Activated naive CD8-positive, alpha-beta T cell (primary cell): Measurements from ENCODE around the gene PXDN.

Experiments used
- H3K27ac Mint-ChIP-seq: one replicate; pipeline ENCODE4 v1.8.0; 2021; ENCODE audit warnings: mixed read lengths
- H3K27me3 Mint-ChIP-seq: one replicate; pipeline ENCODE4 v1.8.0; 2021; ENCODE audit warnings: mixed read lengths
- H3K36me3 Mint-ChIP-seq: one replicate; pipeline ENCODE4 v1.8.0; 2021; ENCODE audit warnings: mixed read lengths
- H3K4me1 Mint-ChIP-seq: one replicate; pipeline ENCODE4 v1.8.0; 2021; ENCODE audit warnings: low read depth, mixed read lengths
- H3K4me3 Mint-ChIP-seq: one replicate; pipeline ENCODE4 v1.8.0; 2021; ENCODE audit warnings: mild to moderate bottlenecking, mixed read lengths
- H3K9me3 Mint-ChIP-seq: one replicate; pipeline ENCODE4 v1.8.0; 2021; ENCODE audit warnings: low read depth, mixed read lengths

The PXDN gene

DNA sequence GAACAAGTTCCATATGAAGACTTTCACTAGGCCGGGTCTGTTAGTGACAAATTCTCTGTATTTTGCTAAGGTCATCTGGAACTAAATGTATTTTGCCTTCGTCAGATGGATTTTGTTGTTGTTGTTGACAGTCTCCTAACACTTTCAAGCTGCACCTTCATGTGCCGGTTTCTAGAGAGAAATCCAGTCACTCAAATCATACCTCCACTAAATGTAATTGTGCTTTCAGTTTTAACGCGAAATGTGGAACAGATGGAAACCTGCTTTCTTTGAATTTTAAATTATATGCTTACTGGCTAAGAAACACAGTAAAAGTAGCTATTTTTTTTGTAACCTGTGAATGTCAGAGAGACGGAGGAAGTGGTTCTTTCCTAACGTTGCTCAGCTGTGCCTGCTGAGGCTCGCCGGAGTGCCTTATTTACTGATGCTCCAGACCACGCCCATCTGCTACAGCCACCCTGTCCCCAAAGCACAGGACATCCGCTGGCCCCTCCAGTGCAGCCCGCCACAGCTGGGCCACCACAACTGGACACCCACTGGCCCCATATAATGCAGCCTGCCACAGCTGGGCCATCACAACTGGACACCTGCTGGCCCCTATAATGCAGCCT is 134.7 kb downstream of the PXDN start:
- Mint-ChIP-seq H3K36me3 (peaks cover 2% of the 10 kb centered on the region), H3K4me3 (no peak overlapping the region), H3K4me1 (peaks cover 1% of the 10 kb centered on the region), H3K9me3 (no peaks in the 10 kb centered on the region), H3K27ac (no peak overlapping the region), H3K27me3 (peaks cover 7% of the 10 kb centered on the region)

- Mint-ChIP-seq H3K9me3 (no peaks in the 10 kb centered on the region), H3K4me1 (peaks cover 1% of the 10 kb centered on the region), H3K36me3 (no peaks in the 10 kb centered on the region), H3K27ac (no peak overlapping the region), H3K27me3 (peaks cover 5% of the 10 kb centered on the region), H3K4me3 (no peak overlapping the region)
These were observed 135.3 kb downstream of the PXDN start for GRCh38 chr2:1609040-1609439.

DNA sequence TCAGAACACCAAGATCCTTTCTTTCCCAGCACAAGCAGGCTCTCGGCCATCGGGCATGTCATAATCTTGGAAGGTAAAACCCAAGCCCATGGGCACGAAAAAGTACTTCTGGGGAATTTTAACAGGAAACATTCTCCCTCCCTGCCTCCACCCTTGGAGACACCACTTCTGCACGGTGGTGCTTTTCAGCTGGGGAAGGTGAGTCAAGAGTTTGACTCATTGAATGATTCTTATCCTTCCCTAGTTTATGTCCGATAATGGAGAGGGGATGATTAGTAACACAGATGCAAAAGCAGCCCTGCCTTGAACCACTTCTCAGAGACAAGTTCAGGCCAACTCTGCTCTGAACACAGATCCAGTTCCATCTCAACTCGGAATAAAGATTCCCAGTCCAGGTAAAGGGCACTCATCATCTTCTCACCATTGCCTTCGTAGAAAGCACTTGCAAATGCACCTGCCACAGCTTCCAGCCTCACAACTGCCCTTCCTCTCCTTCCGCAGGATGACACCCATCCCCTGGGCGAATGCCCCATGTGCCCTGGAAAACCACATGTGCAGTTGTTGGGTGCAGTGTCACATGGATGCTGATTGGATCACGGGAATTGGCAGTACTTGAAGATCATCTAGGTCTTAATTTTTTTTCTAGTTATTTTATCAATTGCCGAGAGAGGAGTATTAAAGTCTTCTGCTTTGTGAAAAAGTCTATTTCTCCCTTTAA is 136.2 kb downstream of the PXDN start:
- Mint-ChIP-seq H3K4me3 (no peak overlapping the region), H3K27ac (no peak overlapping the region), H3K9me3 (no peaks in the 10 kb centered on the region), H3K36me3 (no peaks in the 10 kb centered on the region), H3K4me1 (peaks cover 1% of the 10 kb centered on the region), H3K27me3 (peaks cover 5% of the 10 kb centered on the region)

- no peaks in the 10 kb centered on the region for H3K9me3 Mint-ChIP-seq
- H3K4me1 Mint-ChIP-seq = peaks cover 1% of the 10 kb centered on the region
- H3K36me3 Mint-ChIP-seq = no peaks in the 10 kb centered on the region
- no peak overlapping the region for H3K27ac Mint-ChIP-seq
- peaks cover 6% of the 10 kb centered on the region for H3K27me3 Mint-ChIP-seq
- H3K4me3 Mint-ChIP-seq = no peak overlapping the region
These were observed 136.9 kb downstream of the PXDN start for GRCh38 chr2:1607236-1607920.

- H3K4me1 Mint-ChIP-seq = peaks cover 1% of the 10 kb centered on the region
- peaks cover 6% of the 10 kb centered on the region for H3K27me3 Mint-ChIP-seq
- H3K27ac Mint-ChIP-seq = no peak overlapping the region
- no peak overlapping the region for H3K4me3 Mint-ChIP-seq
- H3K9me3 Mint-ChIP-seq = no peaks in the 10 kb centered on the region
- no peaks in the 10 kb centered on the region for H3K36me3 Mint-ChIP-seq
These were observed 137.7 kb downstream of the PXDN start for GRCh38 chr2:1606421-1607235.

- no peak overlapping the region for H3K4me3 Mint-ChIP-seq
- no peaks in the 10 kb centered on the region for H3K9me3 Mint-ChIP-seq
- peaks cover 1% of the 10 kb centered on the region for H3K4me1 Mint-ChIP-seq
- peaks cover 6% of the 10 kb centered on the region for H3K27me3 Mint-ChIP-seq
- H3K36me3 Mint-ChIP-seq = no peaks in the 10 kb centered on the region
- no peak overlapping the region for H3K27ac Mint-ChIP-seq
These were observed 138.3 kb downstream of the PXDN start for GRCh38 chr2:1606046-1606400.

DNA sequence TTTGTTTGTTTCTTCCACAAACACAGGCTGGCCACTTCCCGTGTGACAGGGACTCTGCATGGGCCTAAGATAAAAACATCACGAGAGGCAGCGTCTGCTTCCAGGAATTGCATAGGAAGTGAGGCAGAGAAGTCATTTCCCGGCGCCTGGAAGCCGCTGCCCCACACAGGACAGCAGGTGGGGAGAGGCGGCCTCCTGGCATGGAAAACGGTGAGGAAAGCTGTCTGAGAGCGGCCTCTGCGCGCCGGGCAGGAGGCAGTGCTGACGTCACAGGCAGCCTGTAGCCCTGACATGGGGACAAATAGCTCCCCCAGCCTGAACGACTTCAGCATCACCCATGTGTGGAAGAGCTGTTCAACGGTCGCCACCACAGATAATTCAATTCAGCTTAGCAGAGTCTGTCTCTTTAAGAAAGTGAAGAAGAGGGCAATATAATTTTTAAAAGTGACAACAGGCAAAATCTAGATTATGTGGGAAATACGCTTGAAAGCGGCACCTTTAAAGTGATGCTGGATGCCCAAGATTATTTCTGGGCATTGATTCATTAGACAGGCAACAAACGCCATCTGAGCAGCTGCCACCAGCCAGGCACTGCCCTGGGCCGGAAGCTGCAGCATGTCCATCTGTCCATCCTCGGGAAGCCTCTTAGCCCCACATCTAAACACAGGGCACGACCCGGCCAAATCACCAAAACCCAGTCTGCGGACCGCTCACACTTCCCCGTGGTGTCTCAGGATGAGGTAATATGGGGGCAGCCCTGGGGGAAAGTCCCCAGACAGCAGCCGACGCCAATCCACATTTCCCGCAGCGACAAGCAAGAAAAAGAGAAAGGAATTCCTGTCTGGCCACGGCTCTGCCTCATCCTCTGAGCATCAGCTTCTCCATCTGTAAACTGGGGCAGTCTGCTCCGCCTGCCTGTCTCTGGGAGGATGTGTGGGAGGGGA is 138.9 kb downstream of the PXDN start:
- H3K4me3 Mint-ChIP-seq = no peak overlapping the region
- H3K4me1 Mint-ChIP-seq = peaks cover 1% of the 10 kb centered on the region
- peaks cover 6% of the 10 kb centered on the region for H3K27me3 Mint-ChIP-seq
- H3K36me3 Mint-ChIP-seq = no peaks in the 10 kb centered on the region
- H3K9me3 Mint-ChIP-seq = no peaks in the 10 kb centered on the region
- no peak overlapping the region for H3K27ac Mint-ChIP-seq

DNA sequence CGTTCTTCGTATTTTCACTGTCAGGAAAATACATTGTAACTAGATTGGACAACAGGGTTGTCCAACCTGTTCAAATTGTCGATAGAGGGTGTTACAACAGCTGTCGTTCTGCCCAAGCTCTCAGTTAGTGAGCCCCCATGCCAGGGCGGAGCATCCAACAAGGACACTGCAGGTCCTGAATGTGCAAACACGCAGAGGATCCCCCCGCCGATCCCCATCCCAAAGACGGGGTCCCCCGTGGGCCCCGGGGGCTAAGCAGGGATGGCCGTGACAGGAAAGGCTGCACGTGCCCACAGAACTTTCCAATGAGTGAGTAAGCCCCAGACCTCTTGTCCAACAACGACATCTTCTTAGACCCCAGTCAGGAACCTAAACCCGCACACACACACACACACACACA is 140.8 kb downstream of the PXDN start:
- H3K27me3 Mint-ChIP-seq = peaks cover 9% of the 10 kb centered on the region
- H3K4me3 Mint-ChIP-seq = no peak overlapping the region
- peaks cover 1% of the 10 kb centered on the region for H3K4me1 Mint-ChIP-seq
- no peak overlapping the region for H3K27ac Mint-ChIP-seq
- H3K9me3 Mint-ChIP-seq = no peaks in the 10 kb centered on the region
- no peaks in the 10 kb centered on the region for H3K36me3 Mint-ChIP-seq

GRCh38 chr2:1603059-1603458 is 141.3 kb downstream of the PXDN start:
- no peaks in the 10 kb centered on the region for H3K36me3 Mint-ChIP-seq
- H3K27me3 Mint-ChIP-seq = peaks cover 9% of the 10 kb centered on the region
- H3K27ac Mint-ChIP-seq = no peak overlapping the region
- H3K4me3 Mint-ChIP-seq = no peak overlapping the region
- no peaks in the 10 kb centered on the region for H3K9me3 Mint-ChIP-seq
- H3K4me1 Mint-ChIP-seq = peaks cover 1% of the 10 kb centered on the region

- no peaks in the 10 kb centered on the region for H3K9me3 Mint-ChIP-seq
- no peak overlapping the region for H3K4me3 Mint-ChIP-seq
- peaks cover 1% of the 10 kb centered on the region for H3K4me1 Mint-ChIP-seq
- H3K36me3 Mint-ChIP-seq = no peaks in the 10 kb centered on the region
- peaks cover 9% of the 10 kb centered on the region for H3K27me3 Mint-ChIP-seq
- no peak overlapping the region for H3K27ac Mint-ChIP-seq
These were observed 141.9 kb downstream of the PXDN start for GRCh38 chr2:1602278-1603010.

GRCh38 chr2:1601471-1602277 is 142.6 kb downstream of the PXDN start:
- H3K27ac Mint-ChIP-seq = no peak overlapping the region
- peaks cover 4% of the 10 kb centered on the region for H3K27me3 Mint-ChIP-seq
- no peaks in the 10 kb centered on the region for H3K9me3 Mint-ChIP-seq
- no peak overlapping the region for H3K4me3 Mint-ChIP-seq
- no peaks in the 10 kb centered on the region for H3K4me1 Mint-ChIP-seq
- no peaks in the 10 kb centered on the region for H3K36me3 Mint-ChIP-seq

- no peak overlapping the region for H3K27ac Mint-ChIP-seq
- H3K4me3 Mint-ChIP-seq = no peak overlapping the region
- no peaks in the 10 kb centered on the region for H3K36me3 Mint-ChIP-seq
- H3K4me1 Mint-ChIP-seq = no peaks in the 10 kb centered on the region
- no peaks in the 10 kb centered on the region for H3K9me3 Mint-ChIP-seq
- H3K27me3 Mint-ChIP-seq = peaks cover 4% of the 10 kb centered on the region
These were observed 143.3 kb downstream of the PXDN start for GRCh38 chr2:1601067-1601412.
